Middle frontal gyrus (tissue), 1 donor: ENCODE measurements around the gene PLXNA1.

ENCODE experiments used
- DNase-seq: peaks from one replicate; pipeline ENCODE4 v3.0.0-alpha.2; 2015; ENCODE audit warnings: low spot score; ENCODE audit errors: extremely low spot score

The PLXNA1 gene

GRCh38 chr3:127017781-127018180 lies 34.9 kb downstream of the PLXNA1 start:
- DNase-seq = no peak

- DNase-seq = no peak
Observed at GRCh38 chr3:127018306-127018828, 35.5 kb downstream of the PLXNA1 start.

GRCh38 chr3:127019449-127019848 lies 36.5 kb downstream of the PLXNA1 start:
- DNase-seq = no peak

- no peak for DNase-seq
Observed at GRCh38 chr3:127020543-127020942, 37.6 kb downstream of the PLXNA1 start.

- no peak for DNase-seq
Observed at GRCh38 chr3:127022849-127023248, 39.9 kb downstream of the PLXNA1 start.

- DNase-seq = no peak
Observed at GRCh38 chr3:127025456-127025855, 42.5 kb downstream of the PLXNA1 start.

DNA sequence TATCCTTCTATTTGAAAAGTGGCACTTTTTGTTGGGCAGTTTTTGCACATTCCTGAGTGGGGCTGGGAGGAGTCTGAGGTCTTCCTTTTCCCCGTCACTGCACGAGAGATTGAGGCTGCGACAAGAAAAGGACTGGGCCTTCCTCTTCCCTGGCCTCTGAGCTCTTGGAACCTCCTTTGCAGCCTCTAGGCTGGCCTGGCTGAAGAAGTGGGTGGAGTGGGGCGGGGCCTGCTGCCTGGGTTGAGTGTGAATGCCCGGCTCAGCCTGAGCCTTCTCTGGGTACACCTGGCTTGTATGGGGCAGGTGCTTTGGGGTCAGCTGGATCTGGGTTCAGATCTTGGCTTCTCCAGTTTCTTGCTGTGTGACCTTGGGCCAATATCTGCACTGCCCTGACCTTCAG lies 43.1 kb downstream of the PLXNA1 start:
- DNase-seq = no peak

GRCh38 chr3:127026661-127027060 lies 43.7 kb downstream of the PLXNA1 start:
- DNase-seq = no peak

DNA sequence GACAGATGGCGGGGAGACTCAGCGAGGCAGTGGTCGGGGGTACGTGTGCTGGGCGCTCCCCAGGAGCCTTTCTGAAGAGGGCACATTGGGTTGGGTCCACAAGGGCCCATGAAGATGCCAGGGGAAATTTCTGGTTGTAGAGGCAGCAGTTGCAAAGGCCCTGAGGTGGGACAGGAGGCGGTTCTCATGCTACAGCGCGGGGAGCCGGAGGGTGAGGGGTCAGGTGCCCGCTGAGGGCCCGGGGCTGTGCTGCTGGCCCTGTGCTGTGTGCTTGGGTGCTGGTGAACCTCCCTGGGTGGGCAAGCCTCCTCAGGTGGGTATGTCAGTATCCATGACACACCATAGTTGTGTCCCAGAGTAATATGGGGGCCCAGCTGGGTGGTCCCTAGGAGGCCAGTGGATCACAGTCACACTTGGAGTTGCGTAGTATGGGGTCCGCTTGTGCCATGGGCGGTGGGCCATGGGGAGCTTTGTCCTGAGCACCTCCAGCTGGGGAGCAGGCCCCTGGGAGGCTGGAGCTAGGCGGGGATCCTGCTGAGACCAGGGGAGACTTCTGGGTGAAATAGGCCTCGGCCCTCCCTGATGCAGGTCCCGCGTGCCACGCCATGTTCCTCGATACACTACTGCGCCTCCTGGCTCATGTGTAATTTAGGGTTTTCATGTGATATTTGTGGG lies 44.3 kb downstream of the PLXNA1 start:
- no peak for DNase-seq

- no peak for DNase-seq
Observed at GRCh38 chr3:127027811-127028548, 45.1 kb downstream of the PLXNA1 start.

GRCh38 chr3:127028781-127029657 lies 46.1 kb downstream of the PLXNA1 start:
- DNase-seq = no peak

DNA sequence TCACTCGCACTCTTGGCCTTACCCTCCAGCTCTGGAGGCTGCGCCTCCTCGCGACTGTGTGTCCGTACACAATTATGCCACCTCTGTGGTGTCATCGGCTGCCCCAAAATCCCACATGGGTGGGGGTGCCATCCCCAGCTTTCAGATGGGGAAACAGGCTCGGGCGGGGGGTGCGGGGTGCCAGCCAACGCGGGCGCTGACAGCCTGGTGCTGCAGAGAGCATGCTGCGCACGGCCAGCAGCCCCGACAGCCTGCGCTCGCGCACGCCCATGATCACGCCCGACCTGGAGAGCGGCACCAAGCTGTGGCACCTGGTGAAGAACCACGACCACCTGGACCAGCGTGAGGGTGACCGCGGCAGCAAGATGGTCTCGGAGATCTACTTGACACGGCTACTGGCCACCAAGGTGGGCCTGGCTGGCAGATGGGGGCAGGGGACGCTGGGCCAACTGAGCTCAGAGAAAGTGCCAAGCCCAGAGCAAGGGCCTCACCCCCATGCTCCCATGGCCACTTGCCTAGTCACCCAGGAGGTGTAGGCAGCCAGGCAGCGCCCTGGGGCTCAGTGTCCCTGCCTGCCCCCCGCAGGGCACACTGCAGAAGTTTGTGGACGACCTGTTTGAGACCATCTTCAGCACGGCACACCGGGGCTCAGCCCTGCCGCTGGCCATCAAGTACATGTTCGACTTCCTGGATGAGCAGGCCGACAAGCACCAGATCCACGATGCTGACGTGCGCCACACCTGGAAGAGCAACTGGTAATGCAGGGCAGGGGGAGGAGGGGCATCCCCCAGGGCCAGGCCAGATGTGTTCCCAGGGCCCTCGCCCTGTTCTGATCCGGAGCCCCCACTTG lies 47.0 kb downstream of the PLXNA1 start:
- DNase-seq = no peak

DNA sequence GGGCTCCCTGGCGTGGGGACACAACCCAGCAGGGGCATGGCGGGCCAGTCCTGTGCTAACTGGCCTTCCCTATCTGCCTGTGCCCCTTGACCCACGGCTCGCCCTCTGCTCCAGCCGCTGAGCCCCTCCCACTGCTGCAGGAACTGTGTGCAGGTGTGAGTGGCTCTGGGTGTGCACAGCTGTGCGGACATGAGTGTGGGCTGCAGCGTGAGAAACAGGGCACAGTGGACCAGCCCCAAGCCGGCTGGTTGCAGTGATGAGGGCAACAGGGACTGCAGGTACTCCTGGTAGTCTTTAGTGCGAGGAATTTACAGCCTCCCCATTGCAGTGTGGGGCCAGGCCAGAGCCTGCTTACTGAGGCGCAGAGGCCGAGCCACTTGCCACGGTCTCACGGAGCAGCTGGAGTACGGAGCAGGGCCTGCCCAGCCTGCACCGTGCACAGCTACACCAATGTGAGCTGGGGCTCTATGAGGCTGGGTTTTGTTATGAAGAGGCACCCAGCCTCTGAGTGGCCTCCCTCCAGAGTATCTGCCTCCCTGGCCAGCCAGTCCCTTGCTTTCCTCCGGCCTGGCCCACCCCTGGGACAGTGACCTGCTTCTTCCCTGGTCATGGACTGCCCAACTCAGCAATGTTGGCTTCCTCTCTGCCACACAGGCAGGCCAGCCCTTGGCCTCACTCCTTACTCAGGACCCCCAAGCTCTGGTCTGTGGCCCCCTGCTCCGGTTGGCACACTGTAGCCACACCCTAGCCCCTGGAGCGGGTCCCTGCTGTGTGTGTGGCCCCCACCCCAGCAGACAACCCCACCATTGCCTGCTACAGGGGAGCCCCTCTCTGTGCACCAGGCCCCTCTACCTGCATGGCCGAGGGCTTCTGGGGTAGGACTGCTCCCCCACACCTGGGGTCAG lies 47.8 kb downstream of the PLXNA1 start:
- no peak for DNase-seq

- no peak for DNase-seq
Observed at GRCh38 chr3:127031413-127031810, 48.5 kb downstream of the PLXNA1 start.

DNA sequence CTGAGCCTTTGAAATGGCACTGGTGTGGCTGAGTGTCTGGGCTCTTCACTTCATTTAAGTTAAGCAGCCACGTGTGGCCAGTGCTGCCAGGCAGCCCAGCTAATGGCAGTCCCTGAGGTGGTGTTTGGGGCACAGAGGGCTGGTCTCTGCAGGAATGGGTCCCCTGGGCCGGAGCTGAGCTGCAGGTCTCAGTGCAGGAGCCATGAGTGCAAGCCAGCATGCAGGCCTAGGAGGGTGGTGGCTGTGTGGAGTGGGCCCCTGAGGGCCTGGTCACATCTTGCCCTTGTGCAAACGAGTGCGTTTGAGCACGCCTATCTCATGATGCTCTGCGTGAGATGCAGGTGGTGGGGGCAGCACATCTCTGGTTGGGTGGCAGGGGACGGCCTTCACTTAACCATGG lies 48.9 kb downstream of the PLXNA1 start:
- DNase-seq = no peak

DNA sequence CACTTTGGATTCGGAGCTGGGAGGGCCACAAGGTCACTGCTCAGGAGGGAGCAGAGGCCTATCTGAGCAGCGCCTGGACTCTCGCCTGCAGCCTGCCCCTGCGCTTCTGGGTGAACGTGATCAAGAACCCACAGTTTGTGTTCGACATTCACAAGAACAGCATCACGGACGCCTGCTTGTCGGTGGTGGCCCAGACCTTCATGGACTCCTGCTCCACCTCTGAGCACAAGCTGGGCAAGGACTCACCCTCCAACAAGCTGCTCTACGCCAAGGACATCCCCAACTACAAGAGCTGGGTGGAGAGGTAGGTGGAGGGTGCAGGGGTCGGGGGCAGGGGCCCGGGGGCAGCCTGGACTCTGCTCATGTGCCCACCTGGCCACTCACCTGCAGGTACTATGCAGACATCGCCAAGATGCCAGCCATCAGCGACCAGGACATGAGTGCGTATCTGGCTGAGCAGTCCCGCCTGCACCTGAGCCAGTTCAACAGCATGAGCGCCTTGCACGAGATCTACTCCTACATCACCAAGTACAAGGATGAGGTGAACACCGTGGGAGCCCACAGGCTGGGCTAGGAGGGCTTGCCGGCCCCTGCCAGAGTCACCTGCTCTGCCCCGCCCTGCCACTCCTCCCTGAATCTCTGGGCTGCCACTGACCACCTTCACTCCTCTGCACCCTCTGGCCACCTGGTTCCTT lies 49.5 kb downstream of the PLXNA1 start:
- DNase-seq = no peak
